Activated CD8-positive, alpha-beta memory T cell treated with anti-CD3 and anti-CD28 coated beads, Interleukin-2, amount 10 ng/mL, durations not matched to agents 7 days and 5 days (primary cell): Measurements from ENCODE around the gene TLR9. TPM values are rescaled to one million over a fixed set of nuclear protein-coding genes. Genes with fewer than 3 reads are reported as not detected.

Source experiments
- ATAC-seq: fragments of 150-1000 bp; cut with Tn5 transposase; one replicate; pipeline ENCODE4 v1.10.0; 2021; ENCODE audit warnings: moderate library complexity
- CTCF ChIA-PET: fragments of 350-600 bp; sonication (Branson Sonifier 250); formaldehyde crosslinking; loops from one replicate; lab custom pipeline; 2021; ENCODE audit warnings: antibody characterized with exemption; lab: Charles Lee
- DNase-seq: peaks from one replicate; pipeline ENCODE4 v3.0.0-alpha.2; 2020
- H3K27ac Mint-ChIP-seq: one replicate; pipeline ENCODE4 v1.8.0; 2021; ENCODE audit warnings: mild to moderate bottlenecking, mixed read lengths
- H3K27me3 Mint-ChIP-seq: one replicate; pipeline ENCODE4 v1.8.0; 2021; ENCODE audit warnings: mixed read lengths
- H3K36me3 Mint-ChIP-seq: one replicate; pipeline ENCODE4 v1.8.0; 2021; ENCODE audit warnings: mild to moderate bottlenecking, mixed read lengths
- H3K4me1 Mint-ChIP-seq: one replicate; pipeline ENCODE4 v1.8.0; 2021; ENCODE audit warnings: mixed read lengths
- H3K4me3 Mint-ChIP-seq: one replicate; pipeline ENCODE4 v1.8.0; 2021; ENCODE audit warnings: mild to moderate bottlenecking, moderate library complexity, mixed read lengths
- H3K9me3 Mint-ChIP-seq: one replicate; pipeline ENCODE4 v1.8.0; 2022; ENCODE audit warnings: low read depth, mixed read lengths
- total RNA-seq, 2 experiments: library from RNA; stranded (reverse); gene quantifications; one replicate each; pipeline ENCODE4 v1.2.3, GENCODE V29; 2021

Gene TLR9
- total RNA-seq, 2 experiments from 2014 or later: 0.64 TPM; not detected in 1

DNA sequence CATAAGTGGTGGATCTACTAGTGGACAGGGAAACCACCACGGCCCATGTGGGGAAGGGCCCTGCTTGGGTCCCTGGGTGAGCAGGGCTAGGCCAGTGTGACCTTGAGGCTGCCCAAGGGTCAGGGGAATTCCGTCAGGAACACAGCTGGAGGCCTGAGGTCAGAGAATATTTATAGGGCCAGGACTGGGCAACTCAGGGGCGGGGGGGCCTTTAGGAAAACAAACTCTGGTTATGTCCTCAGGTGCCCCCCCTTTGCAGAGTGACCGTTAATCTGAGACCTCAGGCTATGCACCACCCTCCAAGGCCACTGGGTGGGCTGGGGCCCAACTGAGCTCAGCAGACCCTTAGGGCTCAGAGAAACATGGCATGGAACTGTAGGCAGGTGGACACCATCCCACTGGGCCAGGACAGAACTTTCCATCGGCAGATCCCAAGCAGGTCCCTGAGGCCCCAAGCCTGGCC is 11.0 kb upstream of the TLR9 start:
- CTCF ChIA-PET: interaction anchor here (0.6 to 13.8 kb wide), 8 partner anchors 11 to 235 kb away, joined by 3 to 176 read pairs (median 23); partner anchors contain the start of genes PPM1M, TLR9 and WDR82
- Mint-ChIP-seq H3K4me1 (peaks cover 69% of the 10 kb centered on the region), H3K4me3 (no peak overlapping the region), H3K9me3 (no peaks in the 10 kb centered on the region), H3K27ac (no peak overlapping the region), H3K36me3 (peaks cover 28% of the 10 kb centered on the region), H3K27me3 (no peaks in the 10 kb centered on the region)
- ATAC-seq: no peak
- DNase-seq: no peak

DNA sequence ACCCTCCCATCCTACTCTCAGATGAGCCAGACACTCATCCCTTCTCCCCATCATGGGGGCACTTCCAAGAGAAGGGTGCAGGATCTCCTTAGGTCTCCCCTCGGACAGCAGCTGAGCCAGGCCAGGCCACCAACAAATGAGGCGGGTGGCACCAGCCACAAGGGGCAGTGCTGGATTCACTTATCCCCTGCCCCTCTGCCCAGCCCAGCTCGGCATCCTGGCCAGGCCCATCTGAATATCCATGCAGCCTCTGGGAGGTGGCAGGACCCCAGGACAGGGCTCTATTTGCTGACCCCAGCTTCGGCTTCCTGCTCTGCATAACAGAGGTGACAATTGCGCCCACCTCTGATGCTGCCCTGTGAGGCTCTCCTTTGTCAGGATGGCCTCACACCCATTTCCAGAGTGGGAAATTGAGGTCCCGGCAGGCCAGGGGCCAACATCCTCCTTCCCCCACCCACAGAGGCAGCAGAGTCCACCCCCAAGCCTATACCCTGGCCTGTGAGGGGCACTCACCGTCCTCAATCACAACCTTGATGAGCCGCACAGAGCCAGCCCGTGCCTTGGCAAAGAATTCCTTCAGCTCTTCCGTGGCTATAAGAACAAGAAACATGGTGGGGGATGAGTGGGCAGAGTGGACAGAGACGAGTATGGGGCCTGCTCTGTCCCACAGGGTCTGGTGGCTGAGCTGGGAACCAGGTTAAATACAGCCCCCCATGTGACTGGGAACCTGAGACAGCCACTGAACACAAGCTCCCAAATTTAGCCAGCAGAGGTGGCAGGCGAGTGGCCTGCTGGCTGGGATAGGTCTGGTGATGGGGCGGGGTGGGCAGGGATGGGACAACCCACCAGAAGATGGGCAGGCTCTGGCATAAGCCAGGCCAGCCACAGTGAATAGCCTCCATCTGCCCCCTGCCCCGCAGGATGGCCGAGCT is 9.3 kb upstream of the TLR9 start:
- no peak for ATAC-seq
- H3K27me3 Mint-ChIP-seq: no peaks in the 10 kb centered on the region
- no peak overlapping the region for H3K4me3 Mint-ChIP-seq
- no peak for DNase-seq
- H3K36me3 Mint-ChIP-seq: peaks cover 33% of the 10 kb centered on the region
- no peaks in the 10 kb centered on the region for H3K9me3 Mint-ChIP-seq
- CTCF ChIA-PET: interaction anchor here (0.8 to 13.8 kb wide), 9 partner anchors 13 to 252 kb away, joined by 3 to 176 read pairs (median 3); partner anchors contain the start of genes ACY1, PPM1M, TLR9 and WDR82
- H3K27ac Mint-ChIP-seq: peak overlapping the region; percentile 57
- H3K4me1 Mint-ChIP-seq: peaks cover 57% of the 10 kb centered on the region

- H3K4me1 Mint-ChIP-seq: peaks cover 55% of the 10 kb centered on the region
- ATAC-seq (no peak), DNase-seq (no peak)
- H3K27ac Mint-ChIP-seq: peak overlapping the region; percentile 57
- no peaks in the 10 kb centered on the region for H3K27me3 Mint-ChIP-seq
- no peaks in the 10 kb centered on the region for H3K9me3 Mint-ChIP-seq
- CTCF ChIA-PET: interaction anchor here (1.1 to 13.8 kb wide), 5 partner anchors 12 to 105 kb away, joined by 3 to 176 read pairs (median 80); partner anchors contain the start of genes PPM1M, TLR9 and WDR82
- H3K4me3 Mint-ChIP-seq: no peak overlapping the region
- peaks cover 35% of the 10 kb centered on the region for H3K36me3 Mint-ChIP-seq
Observed at GRCh38 chr3:52233968-52234367, 8.5 kb upstream of the TLR9 start.

DNA sequence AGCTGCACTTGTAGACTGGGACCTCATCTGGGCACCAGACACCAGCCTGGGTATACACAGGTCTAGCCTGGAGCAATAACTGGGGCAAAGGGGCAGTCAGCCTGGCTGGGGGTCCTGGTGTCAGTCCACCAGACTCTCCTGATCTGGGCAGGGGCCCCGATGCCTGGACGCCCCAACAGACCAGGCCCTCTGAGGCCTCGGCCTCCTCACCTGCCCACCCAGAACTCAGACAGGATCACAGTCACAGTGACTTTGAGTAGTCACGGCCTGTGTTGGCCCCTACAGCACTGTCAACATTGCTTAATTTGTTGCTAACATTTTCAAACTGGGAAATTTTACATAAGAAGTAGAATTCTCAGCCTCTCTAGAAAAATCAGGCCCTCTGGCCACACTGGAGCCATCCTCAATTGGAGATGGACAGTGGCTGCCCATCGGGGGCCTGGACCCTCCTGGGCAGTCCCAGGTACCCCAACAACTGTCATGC is 7.7 kb upstream of the TLR9 start:
- no peaks in the 10 kb centered on the region for H3K9me3 Mint-ChIP-seq
- H3K27me3 Mint-ChIP-seq: no peaks in the 10 kb centered on the region
- no peak for ATAC-seq
- peak overlapping the region; percentile 36 for H3K27ac Mint-ChIP-seq
- peaks cover 52% of the 10 kb centered on the region for H3K4me1 Mint-ChIP-seq
- no peak for DNase-seq
- peaks cover 31% of the 10 kb centered on the region for H3K36me3 Mint-ChIP-seq
- CTCF ChIA-PET: interaction anchor here (1.1 to 13.8 kb wide), 10 partner anchors 13 to 110 kb away, joined by 3 to 176 read pairs (median 40); partner anchors contain the start of genes GLYCTK, PPM1M and WDR82
- H3K4me3 Mint-ChIP-seq: no peak overlapping the region

DNA sequence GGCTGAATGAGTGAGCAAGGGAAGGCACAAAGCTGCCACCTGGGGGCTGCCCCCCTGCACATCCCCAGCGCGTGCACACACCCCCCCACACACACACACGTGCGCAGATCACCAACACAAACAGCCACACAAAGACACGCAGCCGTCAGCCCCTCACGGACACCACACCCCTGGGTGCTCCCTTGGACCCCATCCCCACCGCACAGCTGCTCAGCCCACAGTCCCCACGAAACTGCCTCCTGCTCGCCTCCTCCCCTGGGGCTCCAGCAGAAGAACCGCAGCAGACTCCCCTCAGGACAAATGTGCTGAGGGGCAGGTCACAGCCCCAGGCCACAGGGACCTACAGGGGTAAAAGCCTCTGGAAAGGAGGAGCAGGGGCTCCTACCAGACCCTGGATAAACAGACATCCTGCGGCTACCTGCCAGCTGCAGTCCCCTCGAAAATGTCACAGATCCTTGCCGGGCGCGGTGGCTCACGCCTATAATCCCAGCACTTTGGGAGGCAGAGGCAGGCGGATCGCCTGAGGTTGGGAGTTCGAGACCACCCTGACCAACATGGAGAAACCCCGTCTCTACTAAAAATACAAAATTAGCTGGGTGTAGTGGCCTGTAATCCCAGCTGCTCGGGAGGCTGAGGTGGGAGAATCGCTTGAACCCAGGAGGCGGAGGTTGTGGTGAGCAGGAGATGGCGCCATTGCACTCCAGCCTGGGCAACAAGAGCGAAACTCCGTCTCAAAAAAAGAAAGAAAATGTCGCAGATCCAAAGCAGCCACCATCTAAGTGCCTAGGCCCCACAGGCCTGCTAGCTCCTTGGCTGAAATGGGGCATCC is 7.0 kb upstream of the TLR9 start:
- Mint-ChIP-seq H3K27me3 (no peaks in the 10 kb centered on the region), H3K36me3 (peaks cover 30% of the 10 kb centered on the region), H3K4me3 (no peak overlapping the region), H3K9me3 (no peaks in the 10 kb centered on the region), H3K27ac (peak overlapping the region; percentile 36), H3K4me1 (peaks cover 47% of the 10 kb centered on the region)
- DNase-seq: no peak
- no peak for ATAC-seq
- CTCF ChIA-PET: interaction anchor here (0.8 to 6.5 kb wide), 18 partner anchors 8 to 231 kb away, joined by 3 to 112 read pairs (median 10); partner anchors contain the start of genes GLYCTK, PPM1M and WDR82

DNA sequence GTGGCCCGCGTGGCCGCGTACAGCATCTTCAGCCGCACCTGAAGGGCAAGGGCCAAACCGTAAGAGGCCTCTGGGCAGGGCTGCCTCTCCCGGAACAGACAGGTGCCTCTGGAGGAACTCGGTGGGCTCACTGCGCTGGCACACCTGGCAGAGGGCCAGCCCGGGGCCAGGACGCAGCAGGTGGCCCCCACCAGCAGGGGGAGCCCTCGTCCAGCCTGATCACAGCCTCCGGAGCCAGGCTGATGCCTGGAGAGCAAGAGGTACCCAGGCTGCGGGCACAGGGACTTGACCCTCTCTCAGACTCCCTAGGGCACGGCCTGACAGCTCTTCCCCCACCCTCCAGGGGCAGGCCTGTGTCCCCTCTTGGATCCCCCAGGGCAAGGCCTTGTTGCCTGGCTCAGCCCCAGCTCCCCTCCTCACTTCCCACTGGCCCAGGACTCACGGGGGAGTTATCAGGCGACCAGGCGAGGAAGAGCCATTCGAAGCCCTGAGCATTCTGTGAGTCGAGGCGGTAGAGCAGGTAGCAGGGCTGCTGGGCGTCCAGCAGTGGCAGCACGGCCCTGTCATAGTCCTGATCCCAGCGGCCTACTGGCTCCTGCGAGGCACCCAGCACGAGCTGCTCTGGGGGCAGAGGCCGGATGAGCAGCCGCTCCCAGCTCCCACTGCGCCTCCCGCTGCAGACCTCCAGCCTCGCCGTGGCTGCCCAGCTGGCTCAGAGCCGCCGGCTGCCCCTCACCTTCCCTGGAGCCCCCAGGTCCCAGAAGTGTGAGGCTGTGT is 6.2 kb upstream of the TLR9 start:
- Mint-ChIP-seq H3K36me3 (peaks cover 30% of the 10 kb centered on the region), H3K9me3 (no peaks in the 10 kb centered on the region), H3K27ac (peak overlapping the region; percentile 57), H3K27me3 (no peaks in the 10 kb centered on the region), H3K4me1 (peaks cover 42% of the 10 kb centered on the region), H3K4me3 (no peak overlapping the region)
- DNase-seq (peak; percentile 89), ATAC-seq (peak; percentile 87)
- CTCF ChIA-PET: interaction anchor here (0.6 to 6.5 kb wide), 28 partner anchors 9 to 244 kb away, joined by 3 to 112 read pairs (median 4); partner anchors contain the start of genes GLYCTK, PPM1M and WDR82

DNA sequence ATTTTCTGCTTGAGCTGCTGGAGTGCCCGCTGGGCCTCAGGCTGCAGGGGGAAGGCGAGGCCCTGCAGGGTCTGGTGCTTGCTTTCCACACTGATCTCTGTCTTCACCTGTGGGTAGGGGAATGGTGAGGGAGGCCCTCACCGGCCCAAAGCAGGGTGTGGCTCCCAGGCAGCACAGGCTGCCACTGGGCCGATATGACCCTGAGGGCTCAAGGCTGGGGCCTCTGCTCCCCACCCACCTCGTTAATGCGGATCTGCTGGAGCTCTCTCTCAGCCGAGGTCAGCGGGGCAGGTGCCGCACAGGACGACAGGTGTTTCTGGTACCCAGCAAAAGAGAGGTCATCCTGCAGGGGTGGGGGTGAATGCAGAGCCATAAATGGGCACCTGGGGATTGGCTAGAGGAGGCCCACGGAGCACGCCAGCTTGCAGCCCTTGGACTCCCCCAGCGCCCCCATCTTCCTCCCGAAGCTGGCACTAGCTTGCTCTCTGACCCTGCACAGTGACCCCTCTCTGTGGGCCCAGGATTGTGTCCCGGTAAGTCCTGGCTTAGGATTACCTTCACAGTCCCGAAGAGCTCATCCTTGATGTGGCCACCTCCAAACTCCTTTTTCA is 5.5 kb upstream of the TLR9 start:
- peak overlapping the region; percentile 57 for H3K27ac Mint-ChIP-seq
- H3K9me3 Mint-ChIP-seq: no peaks in the 10 kb centered on the region
- peaks cover 30% of the 10 kb centered on the region for H3K36me3 Mint-ChIP-seq
- peaks cover 43% of the 10 kb centered on the region for H3K4me1 Mint-ChIP-seq
- no peak for DNase-seq
- H3K4me3 Mint-ChIP-seq: no peak overlapping the region
- ATAC-seq: no peak
- CTCF ChIA-PET: interaction anchor here (0.6 to 6.5 kb wide), 25 partner anchors 9 to 245 kb away, joined by 3 to 112 read pairs (median 7); partner anchors contain the start of genes GLYCTK, PPM1M and WDR82
- no peaks in the 10 kb centered on the region for H3K27me3 Mint-ChIP-seq

DNA sequence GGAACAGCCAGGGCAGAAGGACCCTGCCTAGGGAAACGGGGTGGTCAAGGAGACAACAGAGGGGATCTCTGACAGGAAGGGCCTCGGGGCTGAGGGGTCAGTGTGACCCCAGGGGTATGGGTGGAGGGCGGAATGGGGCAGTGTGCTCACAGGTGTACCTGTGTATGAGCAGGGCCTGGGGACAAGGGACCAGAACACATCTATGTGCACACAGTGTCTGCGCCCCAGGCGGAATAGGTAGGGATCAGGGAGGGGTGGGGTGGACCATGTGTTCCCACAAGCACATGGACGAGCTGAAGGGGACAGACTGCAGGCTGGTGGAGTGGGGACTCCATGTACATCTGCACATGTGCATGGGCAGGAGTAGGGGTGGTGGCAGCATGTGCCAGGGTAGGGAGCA is 5.0 kb upstream of the TLR9 start:
- ATAC-seq (no peak), DNase-seq (no peak)
- CTCF ChIA-PET: interaction anchor here (0.6 to 6.5 kb wide), 15 partner anchors 10 to 216 kb away, joined by 3 to 112 read pairs (median 11); partner anchors contain the start of genes GLYCTK, PPM1M and WDR82
- peaks cover 29% of the 10 kb centered on the region for H3K36me3 Mint-ChIP-seq
- no peak overlapping the region for H3K4me3 Mint-ChIP-seq
- no peaks in the 10 kb centered on the region for H3K9me3 Mint-ChIP-seq
- peaks cover 44% of the 10 kb centered on the region for H3K4me1 Mint-ChIP-seq
- no peaks in the 10 kb centered on the region for H3K27me3 Mint-ChIP-seq
- no peak overlapping the region for H3K27ac Mint-ChIP-seq

DNA sequence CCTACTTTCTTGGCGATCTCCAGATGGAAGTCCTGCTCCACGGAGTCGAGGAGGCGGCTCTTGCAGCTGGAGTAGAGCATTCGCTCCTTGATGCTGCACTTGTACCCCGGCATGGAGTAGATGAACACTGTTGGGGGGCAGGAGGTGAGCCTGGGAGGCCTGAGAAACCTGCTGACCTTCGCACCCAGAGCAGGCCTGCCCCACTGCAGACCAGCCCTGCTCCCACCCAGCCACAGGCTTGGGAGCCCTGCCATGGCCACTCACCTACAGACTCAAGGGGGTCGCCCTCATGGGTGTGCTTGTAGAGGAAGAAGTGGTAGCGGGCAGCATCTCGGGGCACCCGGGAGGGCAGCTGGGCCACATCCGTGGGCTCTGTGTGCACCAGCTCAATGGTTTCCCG is 4.2 kb upstream of the TLR9 start:
- ATAC-seq (no peak), DNase-seq (no peak)
- no peaks in the 10 kb centered on the region for H3K27me3 Mint-ChIP-seq
- H3K27ac Mint-ChIP-seq: no peak overlapping the region
- peaks cover 46% of the 10 kb centered on the region for H3K4me1 Mint-ChIP-seq
- H3K9me3 Mint-ChIP-seq: no peaks in the 10 kb centered on the region
- CTCF ChIA-PET: interaction anchor here (0.6 to 3.5 kb wide), 6 partner anchors 9 to 109 kb away, joined by 3 to 112 read pairs (median 6); partner anchors contain the start of genes TWF2 and WDR82
- H3K36me3 Mint-ChIP-seq: peaks cover 27% of the 10 kb centered on the region
- no peak overlapping the region for H3K4me3 Mint-ChIP-seq

- Mint-ChIP-seq H3K27me3 (no peaks in the 10 kb centered on the region), H3K27ac (no peak overlapping the region), H3K4me3 (no peak overlapping the region), H3K4me1 (peaks cover 49% of the 10 kb centered on the region), H3K9me3 (no peaks in the 10 kb centered on the region), H3K36me3 (peaks cover 23% of the 10 kb centered on the region)
- no peak for DNase-seq
- CTCF ChIA-PET: interaction anchor here (0.6 to 1.4 kb wide), 3 partner anchors 9 to 110 kb away, joined by 3 to 8 read pairs (median 5); partner anchors contain the start of gene WDR82
- ATAC-seq: no peak
Observed at GRCh38 chr3:52228751-52229291, 3.4 kb upstream of the TLR9 start.

DNA sequence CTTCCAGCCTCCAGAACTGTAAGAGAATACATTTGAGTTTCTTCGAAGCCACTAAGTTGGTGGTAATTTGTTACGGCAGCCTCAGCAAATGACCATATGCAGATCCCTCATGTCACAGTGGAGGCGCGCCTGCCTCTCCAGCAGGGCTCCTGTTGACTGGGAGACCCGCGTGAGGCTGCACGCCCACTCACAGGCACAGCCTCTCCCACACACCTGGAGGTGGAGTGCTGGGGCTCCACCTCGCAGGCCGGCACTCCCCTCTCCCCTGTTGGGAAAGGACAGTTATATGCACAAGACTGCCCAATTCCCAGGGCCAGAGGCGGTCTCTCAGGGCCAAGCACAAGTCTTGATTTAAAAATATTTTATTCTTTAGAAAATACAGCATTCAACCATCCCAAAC is 2.8 kb upstream of the TLR9 start:
- H3K36me3 Mint-ChIP-seq: peaks cover 20% of the 10 kb centered on the region
- no peak for ATAC-seq
- no peaks in the 10 kb centered on the region for H3K27me3 Mint-ChIP-seq
- no peaks in the 10 kb centered on the region for H3K9me3 Mint-ChIP-seq
- H3K4me3 Mint-ChIP-seq: no peak overlapping the region
- CTCF ChIA-PET: interaction anchor here (0.8 to 1.4 kb wide), 2 partner anchors 8 to 9 kb away, joined by 3 to 8 read pairs; no protein-coding TSS in a partner anchor
- H3K4me1 Mint-ChIP-seq: peaks cover 51% of the 10 kb centered on the region
- no peak overlapping the region for H3K27ac Mint-ChIP-seq
- no peak for DNase-seq
